Activated CD8-positive, alpha-beta T cell treated with anti-CD3 and anti-CD28 coated beads for 36 hours (primary cell): Measurements from ENCODE around the gene OR10C1. TPM values are rescaled to one million over a fixed set of nuclear protein-coding genes. Genes with fewer than 3 reads are reported as not detected.

Experiments used
- ATAC-seq: fragments of 200-7000 bp; cut with Tn5 transposase; one replicate; pipeline ENCODE4 v1.10.0; 2021; ENCODE audit warnings: mild to moderate bottlenecking, moderate library complexity
- CTCF ChIA-PET: fragments of 350-600 bp; sonication (Branson Sonifier 250); formaldehyde crosslinking; loops from one replicate; lab custom pipeline; 2021; ENCODE audit warnings: antibody characterized with exemption; lab: Charles Lee
- POLR2A ChIA-PET: fragments of 350-600 bp; sonication (Branson Sonifier 250); formaldehyde crosslinking; loops from one replicate; lab custom pipeline; 2021; ENCODE audit warnings: antibody characterized with exemption; lab: Charles Lee
- DNase-seq: peaks from one replicate; pipeline ENCODE4 v3.0.0-alpha.2; 2020
- H3K27ac Mint-ChIP-seq: one replicate; pipeline ENCODE4 v1.8.0; 2021; ENCODE audit warnings: mild to moderate bottlenecking, mixed read lengths
- H3K27me3 Mint-ChIP-seq: one replicate; pipeline ENCODE4 v1.8.0; 2021; ENCODE audit warnings: mixed read lengths
- H3K36me3 Mint-ChIP-seq: one replicate; pipeline ENCODE4 v1.8.0; 2021; ENCODE audit warnings: low read depth, mixed read lengths
- H3K4me1 Mint-ChIP-seq: one replicate; pipeline ENCODE4 v1.8.0; 2021; ENCODE audit warnings: low read depth, mixed read lengths
- H3K4me3 Mint-ChIP-seq: one replicate; pipeline ENCODE4 v1.8.0; 2021; ENCODE audit warnings: mild to moderate bottlenecking, moderate library complexity, mixed read lengths
- H3K9me3 Mint-ChIP-seq: one replicate; pipeline ENCODE4 v1.8.0; 2021; ENCODE audit warnings: mixed read lengths
- CTCF ChIP-seq: fragments of 200-600 bp; IDR thresholded peaks from one replicate; pipeline ENCODE4 v1.8.0; 2022; ENCODE audit warnings: antibody characterized with exemption, mild to moderate bottlenecking
- intact Hi-C: fragments of 100-400 bp; cut with micrococcal nuclease; formaldehyde crosslinking; loops from one replicate; pipeline ENCODE4 v1.10.0; 2022
- total RNA-seq, 2 experiments: library from RNA; stranded (reverse); gene quantifications; one replicate each; pipeline ENCODE4 v1.2.3, GENCODE V29; 2021

OR10C1 gene
- total RNA-seq, 2 experiments from 2014 or later, result not detected

GRCh38 chr6:29461021-29461814 is 22.1 kb downstream of the OR10C1 start:
- H3K4me1 Mint-ChIP-seq, result no peaks in the 10 kb centered on the region
- no peak for ATAC-seq
- POLR2A ChIA-PET, result no interaction called here
- no peak for TF ChIP-seq CTCF
- intact Hi-C loops, result no loop called here
- peaks cover 8% of the 10 kb centered on the region for H3K27me3 Mint-ChIP-seq
- H3K9me3 Mint-ChIP-seq, result no peaks in the 10 kb centered on the region
- CTCF ChIA-PET, result interaction anchor here (0.9 kb wide), 1 partner anchor 128 kb away, joined by 3 read pairs; no protein-coding TSS in a partner anchor
- no peak overlapping the region for H3K27ac Mint-ChIP-seq
- H3K36me3 Mint-ChIP-seq, result no peaks in the 10 kb centered on the region
- no peak for DNase-seq
- no peak overlapping the region for H3K4me3 Mint-ChIP-seq

DNA sequence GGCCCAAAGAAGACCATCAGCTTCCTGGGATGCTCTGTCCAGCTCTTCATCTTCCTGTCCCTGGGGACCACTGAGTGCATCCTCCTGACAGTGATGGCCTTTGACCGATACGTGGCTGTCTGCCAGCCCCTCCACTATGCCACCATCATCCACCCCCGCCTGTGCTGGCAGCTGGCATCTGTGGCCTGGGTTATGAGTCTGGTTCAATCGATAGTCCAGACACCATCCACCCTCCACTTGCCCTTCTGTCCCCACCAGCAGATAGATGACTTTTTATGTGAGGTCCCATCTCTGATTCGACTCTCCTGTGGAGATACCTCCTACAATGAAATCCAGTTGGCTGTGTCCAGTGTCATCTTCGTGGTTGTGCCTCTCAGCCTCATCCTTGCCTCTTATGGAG is 22.9 kb downstream of the OR10C1 start:
- Mint-ChIP-seq H3K27me3 (peaks cover 8% of the 10 kb centered on the region), H3K36me3 (no peaks in the 10 kb centered on the region), H3K27ac (no peak overlapping the region), H3K4me3 (no peak overlapping the region), H3K9me3 (no peaks in the 10 kb centered on the region), H3K4me1 (no peaks in the 10 kb centered on the region)
- POLR2A ChIA-PET, result no interaction called here
- CTCF ChIA-PET, result no interaction called here
- intact Hi-C loops, result no loop called here
- DNase-seq (no peak), ATAC-seq (no peak)
- no peak for TF ChIP-seq CTCF

DNA sequence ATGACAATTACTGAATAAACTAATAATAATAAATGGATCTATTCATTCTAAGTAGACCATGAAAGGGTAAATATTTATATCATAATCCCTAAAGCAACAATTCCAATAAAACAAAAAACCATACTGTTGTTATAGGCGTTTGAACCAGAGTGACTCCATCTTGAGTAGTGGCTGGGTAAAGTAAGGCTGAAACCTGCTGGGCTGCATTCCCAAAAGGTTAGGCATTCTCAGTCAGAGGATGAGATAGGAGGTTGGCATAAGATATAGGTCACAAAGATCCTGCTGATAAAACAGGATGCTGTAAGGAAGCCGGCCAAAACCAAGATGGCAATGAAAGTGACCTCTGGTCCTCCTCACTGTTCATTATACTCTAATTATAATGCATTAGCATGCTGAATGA is 26.2 kb downstream of the OR10C1 start:
- TF ChIP-seq CTCF, result no peak
- Mint-ChIP-seq H3K36me3 (no peaks in the 10 kb centered on the region), H3K27me3 (peaks cover 6% of the 10 kb centered on the region), H3K4me1 (no peaks in the 10 kb centered on the region), H3K9me3 (no peaks in the 10 kb centered on the region), H3K27ac (no peak overlapping the region), H3K4me3 (no peak overlapping the region)
- intact Hi-C loops, result no loop called here
- ChIA-PET CTCF (no interaction called here), POLR2A (no interaction called here)
- DNase-seq, result no peak
- ATAC-seq, result no peak

DNA sequence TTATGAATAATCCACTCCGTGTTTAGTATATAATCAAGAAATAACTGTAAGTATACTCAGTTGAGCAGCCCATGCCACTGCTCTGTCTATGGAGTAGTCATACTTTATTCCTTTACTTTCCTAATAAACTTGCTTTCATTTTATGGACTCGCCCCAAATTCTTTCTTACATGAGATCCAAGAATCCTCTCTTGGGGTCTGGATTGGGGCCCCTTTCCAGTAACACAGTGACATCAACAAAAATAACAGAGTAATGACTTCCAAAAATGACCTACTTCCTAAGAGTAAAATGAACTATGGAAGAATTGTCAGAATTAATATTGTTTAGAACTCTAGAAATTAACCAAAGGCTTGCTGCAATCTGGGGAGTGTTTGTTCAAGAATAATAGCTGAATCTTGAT is 26.7 kb downstream of the OR10C1 start:
- Mint-ChIP-seq H3K27ac (no peak overlapping the region), H3K4me3 (no peak overlapping the region), H3K27me3 (peaks cover 6% of the 10 kb centered on the region), H3K9me3 (no peaks in the 10 kb centered on the region), H3K4me1 (no peaks in the 10 kb centered on the region), H3K36me3 (no peaks in the 10 kb centered on the region)
- no peak for DNase-seq
- POLR2A ChIA-PET, result interaction anchor here (0.5 kb wide), 1 partner anchor 71 kb away, joined by 3 read pairs; no protein-coding TSS in a partner anchor
- CTCF ChIA-PET, result no interaction called here
- TF ChIP-seq CTCF, result no peak
- ATAC-seq, result no peak
- intact Hi-C loops, result no loop called here

DNA sequence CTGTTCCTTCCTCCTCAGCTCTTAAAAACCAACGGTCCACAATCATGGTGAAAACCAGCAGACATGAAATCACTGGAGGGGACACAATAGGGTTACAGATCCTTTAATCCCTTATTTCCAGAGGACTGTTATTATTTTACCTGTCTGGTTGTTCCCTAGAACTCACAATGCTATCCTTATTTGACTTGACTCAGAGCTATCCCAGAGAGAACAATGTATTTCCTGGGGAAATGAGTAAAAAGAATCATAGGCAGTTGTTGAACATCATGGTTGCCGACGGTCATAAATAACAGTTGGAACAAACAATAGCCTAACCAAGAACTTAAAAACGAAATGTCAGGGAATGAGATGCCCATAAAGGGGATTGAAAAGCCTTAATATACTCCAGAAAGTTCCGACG is 27.1 kb downstream of the OR10C1 start:
- Mint-ChIP-seq H3K9me3 (no peaks in the 10 kb centered on the region), H3K27me3 (peaks cover 6% of the 10 kb centered on the region), H3K4me3 (no peak overlapping the region), H3K36me3 (no peaks in the 10 kb centered on the region), H3K27ac (no peak overlapping the region), H3K4me1 (no peaks in the 10 kb centered on the region)
- ChIA-PET POLR2A (interaction anchor here (0.5 kb wide), 1 partner anchor 71 kb away, joined by 3 read pairs; no protein-coding TSS in a partner anchor), CTCF (no interaction called here)
- no peak for TF ChIP-seq CTCF
- no peak for DNase-seq
- ATAC-seq, result no peak
- intact Hi-C loops, result no loop called here
